Pancreas (tissue), 10 donors: ENCODE data around the gene BCAM. TPM values are rescaled to one million over a fixed set of nuclear protein-coding genes. Genes with fewer than 3 reads are reported as not detected.

Experiments used
- ATAC-seq, 4 donors: fragments of 200-7000 bp; cut with Tn5 transposase; one replicate each; pipeline versions ENCODE4 v1.8.0 to v1.9.1; 2020; ENCODE audit warnings: mild to moderate bottlenecking in 4 of 4, moderate library complexity in 4 of 4
- DNase-seq, 6 donors: peaks; one replicate each; pipeline ENCODE4 v3.0.0-alpha.2; 2020
- FAIRE-seq: peaks from 2 replicates; lab custom pipeline; 2012; peaks lifted over from hg19 to GRCh38; lab: Jason Lieb, UNC
- H3K27ac ChIP-seq, 4 donors: fragments of 200-600 bp; sonication (generic); 1 replicate in 3 of 4; 2 replicates in 1 of 4; pipeline versions ENCODE4 v1.5.0 to v1.8.0; 2020
- H3K27me3 ChIP-seq, 4 donors: fragments of 200-600 bp; one replicate each; pipeline ENCODE4 v1.8.0; 2021
- H3K36me3 ChIP-seq, 3 donors: fragments of 200-600 bp; sonication (generic) in 1 of 3; one replicate each; pipeline versions ENCODE4 v1.5.0 to v1.8.0; 2020 to 2021
- H3K4me1 ChIP-seq, 3 donors: fragments of 200-600 bp; one replicate each; pipeline ENCODE4 v1.8.0; 2021
- H3K4me3 ChIP-seq, 4 donors: fragments of 200-600 bp; sonication (generic) in 2 of 4; one replicate each; pipeline versions ENCODE4 v1.5.0 to v1.8.0; 2020 to 2021
- H3K9me3 ChIP-seq, 4 donors: fragments of 200-600 bp; one replicate each; pipeline ENCODE4 v1.8.0; 2021
- WGBS, 2 donors: extraction: QIAGEN DNeasy Blood & Tissue Kit; methylation state at CpG; one replicate each; pipeline ENCODE4 v1.1.7; 2013; 5-methylcytosine and 5-hydroxymethylcytosine counted together
- intact Hi-C, 3 donors: fragments of 100-400 bp; cut with DNase I; formaldehyde crosslinking; loops; one replicate each; pipeline versions ENCODE4 v1.11.1 to v1.14.2; 2022
- polyA plus RNA-seq, 2 donors: library from polyadenylated mRNA; stranded (reverse); fragments of 200-250 nt; gene quantifications; one replicate each; pipeline ENCODE4 v1.2.3, GENCODE V29; 2013
- total RNA-seq, 6 donors: library from RNA; stranded (reverse); fragmentation: NEBNext Ultra II Directional in 4 of 6; extraction: Animal tissue kit (Norgen Biotek cat#: 25700) in 4 of 6; gene quantifications; one replicate each; pipeline versions ENCODE4 v1.2.1 to v1.2.4, GENCODE V29; 2021 to 2023
- TF ChIP-seq, protein P1 (sequence below), 4 donors: fragments of 200-600 bp; sonication (generic) in 3 of 4; IDR thresholded peaks; one replicate each; pipeline versions ENCODE4 v1.5.0 to v1.8.0; 2021; ENCODE audit warnings: antibody characterized with exemption in 4 of 4
- donor health status: healthy with polysubstance abuse.
- donor health status: DM: no; HTN: no; CAD: no; lungs with moderate emphysema.
- donor health status: DM: no; HTN: no; CAD: no.
- donor health status: control.
- donor health status: control.
- donor health status: Bipolar disorder and iron deficiency.
- donor health status: DM: yes; HTN: yes; CAD: no.
- donor health status: DM: no; HTN: no; CAD: no.
- donor health status: DM: no; HTN: no; CAD: no.
- donor health status: DM: yes; HTN: yes; CAD: no.

The BCAM gene
- total and polyA plus RNA-seq, 8 donors = 28.8 to 140 (median 51.5) TPM

DNA sequence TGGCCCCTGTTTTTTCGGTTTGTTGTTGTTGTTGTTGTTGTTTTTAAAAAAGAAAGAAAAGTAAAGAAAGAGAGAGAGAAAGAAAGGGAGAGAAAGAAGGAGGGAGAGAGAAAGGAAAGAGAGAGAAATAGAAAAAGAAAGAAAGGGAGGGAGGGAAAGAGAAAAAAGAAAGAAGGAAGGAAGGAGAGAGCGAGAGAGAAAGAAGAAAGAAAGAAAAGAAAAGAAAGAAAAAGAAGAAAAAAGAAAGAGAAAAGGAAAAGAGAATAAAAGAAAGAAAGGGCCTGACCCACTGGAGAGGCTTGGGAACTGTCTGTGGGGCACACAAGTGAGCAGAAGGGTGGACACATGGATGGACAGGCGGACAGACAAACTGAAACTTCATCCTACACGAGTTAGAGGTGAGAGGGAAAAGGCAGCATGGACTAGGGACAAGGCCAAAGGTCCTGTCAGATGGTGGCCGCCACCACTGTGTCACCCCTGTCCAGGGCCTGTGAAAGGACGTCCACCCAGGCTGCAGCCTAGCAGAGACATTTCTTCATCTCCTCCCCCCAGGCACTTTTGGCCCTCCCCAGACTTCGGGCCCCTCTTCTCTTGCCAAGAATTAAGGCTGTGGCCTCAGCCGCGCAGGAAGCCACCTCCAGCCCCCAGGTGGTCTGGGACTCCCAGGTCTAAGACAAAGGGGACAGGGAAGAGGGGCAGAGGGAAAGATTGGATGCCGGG lies 9.1 kb upstream of the BCAM start:
- DNase-seq (no peak), ATAC-seq (peak in 3 of 4 donors; percentile 3 to 5 (median 4)), FAIRE-seq (no peak)
- H3K4me1 ChIP-seq = peaks cover 0 to 12% (median 0%) of the 10 kb centered on the region in 3 donors
- no peak overlapping the region for H3K4me3 ChIP-seq
- H3K36me3 ChIP-seq = no peaks in the 10 kb centered on the region
- no peak overlapping the region for H3K27ac ChIP-seq
- 63 to 68% methylated on average over 10 of the region's 10 CpGs for WGBS, 2 donors
- intact Hi-C loops = loop anchor here in 2 of 3 donors (5.0 kb wide), 1 partner anchor 43 kb away; no protein-coding TSS in a partner anchor
- TF ChIP-seq, protein P1, sequence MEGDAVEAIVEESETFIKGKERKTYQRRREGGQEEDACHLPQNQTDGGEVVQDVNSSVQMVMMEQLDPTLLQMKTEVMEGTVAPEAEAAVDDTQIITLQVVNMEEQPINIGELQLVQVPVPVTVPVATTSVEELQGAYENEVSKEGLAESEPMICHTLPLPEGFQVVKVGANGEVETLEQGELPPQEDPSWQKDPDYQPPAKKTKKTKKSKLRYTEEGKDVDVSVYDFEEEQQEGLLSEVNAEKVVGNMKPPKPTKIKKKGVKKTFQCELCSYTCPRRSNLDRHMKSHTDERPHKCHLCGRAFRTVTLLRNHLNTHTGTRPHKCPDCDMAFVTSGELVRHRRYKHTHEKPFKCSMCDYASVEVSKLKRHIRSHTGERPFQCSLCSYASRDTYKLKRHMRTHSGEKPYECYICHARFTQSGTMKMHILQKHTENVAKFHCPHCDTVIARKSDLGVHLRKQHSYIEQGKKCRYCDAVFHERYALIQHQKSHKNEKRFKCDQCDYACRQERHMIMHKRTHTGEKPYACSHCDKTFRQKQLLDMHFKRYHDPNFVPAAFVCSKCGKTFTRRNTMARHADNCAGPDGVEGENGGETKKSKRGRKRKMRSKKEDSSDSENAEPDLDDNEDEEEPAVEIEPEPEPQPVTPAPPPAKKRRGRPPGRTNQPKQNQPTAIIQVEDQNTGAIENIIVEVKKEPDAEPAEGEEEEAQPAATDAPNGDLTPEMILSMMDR (IDR thresholded peaks at IDR 0.05) = no peak
- H3K9me3 ChIP-seq = no peaks in the 10 kb centered on the region
- H3K27me3 ChIP-seq = no peaks in the 10 kb centered on the region

DNA sequence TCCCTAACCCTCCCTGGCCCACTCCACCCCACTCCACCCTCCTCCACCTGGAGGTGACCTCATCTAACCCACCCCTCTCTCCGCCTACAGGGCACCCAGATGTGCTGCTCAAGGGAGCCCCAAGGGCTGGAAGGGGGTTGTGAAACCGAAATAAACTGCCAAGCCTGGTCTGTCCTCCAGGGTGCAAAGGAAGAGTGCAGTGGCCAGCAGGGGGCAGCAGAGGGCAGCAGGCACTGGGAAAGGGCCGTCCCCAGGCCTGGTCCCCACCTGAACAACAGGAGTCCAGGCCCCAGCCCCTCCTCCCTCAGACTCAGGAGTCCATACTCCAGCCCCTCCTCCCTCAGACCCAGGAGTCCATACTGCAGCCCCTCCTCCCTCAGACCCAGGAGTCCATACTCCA lies 8.4 kb upstream of the BCAM start:
- 0 to 8% methylated on average over 3 of the region's 3 CpGs for WGBS, 2 donors
- TF ChIP-seq, protein P1 (IDR thresholded peaks at IDR 0.05) = peak; percentile 91 to 96 (median 92)
- no peaks in the 10 kb centered on the region for H3K36me3 ChIP-seq
- FAIRE-seq (no peak), DNase-seq (peak; percentile 75 to 98 (median 88)), ATAC-seq (peak; percentile 86 to 93 (median 88))
- peaks cover 0 to 12% (median 0%) of the 10 kb centered on the region in 3 donors for H3K4me1 ChIP-seq
- intact Hi-C loops = loop anchor here in 1 of 3 donors (5.0 kb wide), 1 partner anchor 42 kb away; no protein-coding TSS in a partner anchor
- H3K4me3 ChIP-seq = no peak overlapping the region
- H3K27ac ChIP-seq = no peak overlapping the region
- no peaks in the 10 kb centered on the region for H3K9me3 ChIP-seq
- no peaks in the 10 kb centered on the region for H3K27me3 ChIP-seq

DNA sequence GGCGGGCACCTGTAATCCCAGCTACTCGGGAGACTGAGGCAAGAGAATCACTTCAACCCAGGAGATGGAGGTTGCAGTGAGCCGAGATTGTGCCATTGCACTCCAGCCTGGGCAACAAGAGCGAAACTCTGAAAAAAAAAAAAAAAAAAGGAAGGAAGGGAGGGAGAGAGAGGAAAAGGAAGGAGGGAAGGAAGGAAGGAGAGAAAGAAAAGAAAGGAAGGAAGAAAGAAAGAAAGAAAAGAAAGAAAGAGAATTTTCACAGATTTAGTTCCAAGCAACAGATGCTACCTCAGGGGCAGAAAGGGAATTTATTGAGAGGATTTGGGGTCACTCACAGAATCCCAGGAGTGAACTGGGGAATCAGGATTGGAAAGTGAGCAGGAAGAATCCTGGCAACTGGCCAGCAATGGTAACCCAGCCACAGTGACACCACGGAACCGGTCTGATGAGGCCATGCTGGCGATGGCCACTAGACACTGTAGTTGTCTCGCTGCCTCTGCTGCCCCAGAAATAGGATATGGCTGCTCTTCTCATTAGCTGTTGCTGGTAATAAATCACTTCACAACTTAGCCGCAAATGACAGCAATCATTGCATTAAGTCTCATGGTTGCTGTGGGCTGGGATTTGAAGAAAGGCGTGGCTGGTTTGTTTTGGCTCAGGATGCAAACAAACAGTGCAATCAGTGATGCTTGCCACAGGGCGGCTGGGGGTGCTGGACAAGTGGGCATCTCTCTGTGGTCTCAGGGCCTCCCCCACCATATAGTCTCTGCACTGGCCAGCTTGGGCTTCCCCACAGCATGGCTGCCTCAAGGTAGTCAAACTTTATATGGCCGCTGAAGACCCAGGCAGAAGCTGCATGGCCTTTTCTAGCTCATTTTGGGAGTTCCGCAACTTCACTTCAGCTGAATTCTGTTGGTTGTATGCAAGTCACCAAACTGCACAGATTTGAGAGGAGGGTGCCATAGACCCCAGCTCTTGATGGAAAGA lies 5.2 kb upstream of the BCAM start:
- Histone ChIP-seq H3K9me3 (no peaks in the 10 kb centered on the region), H3K36me3 (no peaks in the 10 kb centered on the region), H3K4me1 (peaks cover 0 to 9% (median 7%) of the 10 kb centered on the region in 3 donors), H3K4me3 (no peak overlapping the region), H3K27ac (no peak overlapping the region), H3K27me3 (no peaks in the 10 kb centered on the region)
- DNase-seq (no peak), FAIRE-seq (no peak), ATAC-seq (no peak)
- WGBS, 2 donors = 89 to 91% methylated on average over 13 of the region's 13 CpGs
- intact Hi-C loops = loop anchor here in 1 of 3 donors (5.0 kb wide), 1 partner anchor 39 kb away; no protein-coding TSS in a partner anchor
- TF ChIP-seq, protein P1 (IDR thresholded peaks at IDR 0.05) = no peak

GRCh38 chr19:44806291-44806690 lies 2.6 kb upstream of the BCAM start:
- no peaks in the 10 kb centered on the region for H3K9me3 ChIP-seq
- intact Hi-C loops = no loop called here
- H3K36me3 ChIP-seq = no peaks in the 10 kb centered on the region
- H3K4me3 ChIP-seq = no peak overlapping the region
- 90 to 95% methylated on average over 7 of the region's 7 CpGs for WGBS, 2 donors
- no peak for ATAC-seq
- H3K4me1 ChIP-seq = peaks cover 7 to 18% (median 14%) of the 10 kb centered on the region in 3 donors
- no peak overlapping the region for H3K27ac ChIP-seq
- DNase-seq = no peak
- FAIRE-seq = no peak
- H3K27me3 ChIP-seq = no peaks in the 10 kb centered on the region
- TF ChIP-seq, protein P1 (IDR thresholded peaks at IDR 0.05) = no peak
